ENCODE results near the gene MSX1. TPM values are rescaled to one million over a fixed set of nuclear protein-coding genes. Genes with fewer than 3 reads are reported as not detected.

The MSX1 gene
- total RNA-seq, 1 experiment from 2014 or later = 4.7 TPM

DNA sequence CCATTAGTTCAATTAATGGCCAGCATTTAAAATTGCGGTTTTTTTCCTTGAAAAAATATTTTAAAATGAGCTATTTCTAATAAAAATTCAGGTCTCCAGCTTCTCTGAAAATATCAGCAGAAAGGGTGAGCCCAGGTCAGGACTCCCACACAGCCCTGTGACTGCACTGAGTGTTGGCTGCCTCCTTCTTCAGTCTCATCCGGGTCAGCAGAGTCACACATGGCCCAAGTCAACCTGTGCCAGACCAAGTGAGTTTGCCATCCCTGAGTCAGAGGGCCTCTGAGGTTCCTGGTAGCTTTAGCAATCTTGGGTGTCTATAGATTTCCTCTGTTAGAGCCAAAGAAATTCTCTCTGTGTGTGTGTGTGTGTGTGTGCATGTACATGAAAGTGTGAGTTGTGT lies 22.1 kb upstream of the MSX1 start:
- no peak for TF ChIP-seq EZH2 (IDR thresholded peaks at IDR 0.05; ENCODE audit: borderline replicate concordance, low read depth, low read length, poor library complexity, severe bottlenecking)
- Histone ChIP-seq H3K27me3 (replicated peaks; ENCODE audit: insufficient read depth, low read depth, low read length, poor library complexity) (peaks cover 4% of the 10 kb centered on the region), H3K9me3 (ENCODE audit: low read depth, low read length, poor library complexity, severe bottlenecking) (no peaks in the 10 kb centered on the region), H3K4me3 (ENCODE audit: low read depth, low read length, poor library complexity, severe bottlenecking) (no peak overlapping the region), H3K36me3 (ENCODE audit: insufficient read depth, low read length, poor library complexity, severe bottlenecking) (no peaks in the 10 kb centered on the region), H3K27ac (ENCODE audit: low read depth, low read length, poor library complexity, severe bottlenecking) (no peak overlapping the region), H3K4me1 (ENCODE audit: insufficient read depth, low read length, poor library complexity, severe bottlenecking) (no peaks in the 10 kb centered on the region)
- ChIA-PET CTCF (no interaction called here), POLR2A (ENCODE audit: low non-redundant PET) (no interaction called here)
- no peak for DNase-seq (ENCODE audit: low spot score)
- BruUV-seq (replicated peaks) = no TSS peak
- intact Hi-C loops (cut with micrococcal nuclease; ENCODE audit: unreplicated experiment) = no loop called here

DNA sequence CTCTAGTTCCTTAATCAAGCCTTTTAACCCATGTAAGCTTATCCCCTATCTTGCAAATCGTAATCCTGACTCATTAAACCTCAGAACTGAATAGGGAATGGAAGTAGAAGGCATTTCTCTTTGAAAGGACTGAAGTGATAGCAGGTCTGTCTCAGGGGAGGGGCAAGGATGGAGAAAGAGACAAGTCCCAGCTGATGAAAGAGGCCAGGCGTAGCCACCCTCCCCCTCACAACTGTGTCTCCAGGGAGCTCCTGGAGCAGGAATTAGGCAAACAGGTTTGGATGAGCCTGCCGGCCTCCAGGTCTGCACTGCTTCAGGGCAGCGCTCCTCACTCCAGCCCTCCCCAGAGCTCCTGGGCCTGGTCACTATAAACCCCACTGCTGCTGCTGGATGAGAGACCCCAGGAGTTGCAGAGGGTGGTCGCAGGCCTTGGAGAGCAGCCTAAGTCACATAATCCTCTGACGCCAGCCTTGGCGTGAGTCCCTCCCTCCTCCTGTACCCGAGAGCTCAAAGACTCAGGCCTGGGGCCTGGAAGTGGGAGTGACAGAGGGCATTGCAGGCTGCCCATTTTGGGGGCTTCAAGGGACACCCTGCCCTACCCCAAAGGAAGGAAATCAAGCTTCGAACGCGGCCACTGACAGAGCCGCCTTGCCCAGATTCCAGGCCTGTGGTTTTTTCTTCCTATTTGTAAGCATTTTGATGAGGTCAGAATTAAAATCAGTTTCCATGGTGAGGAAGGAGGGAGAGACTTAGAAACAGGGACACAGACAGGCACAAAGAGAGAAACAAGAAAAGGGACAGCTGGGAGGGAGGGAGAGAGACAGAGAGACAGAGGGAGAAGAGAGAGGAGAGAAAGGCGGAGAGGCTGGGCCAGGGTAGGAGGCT lies 21.2 kb upstream of the MSX1 start:
- POLR2A ChIA-PET (ENCODE audit: low non-redundant PET) = no interaction called here
- DNase-seq (ENCODE audit: low spot score) = no peak
- no peak overlapping the region for H3K4me3 ChIP-seq (ENCODE audit: low read depth, low read length, poor library complexity, severe bottlenecking)
- H3K27ac ChIP-seq (ENCODE audit: low read depth, low read length, poor library complexity, severe bottlenecking) = no peak overlapping the region
- no peaks in the 10 kb centered on the region for H3K9me3 ChIP-seq (ENCODE audit: low read depth, low read length, poor library complexity, severe bottlenecking)
- no TSS peak for BruUV-seq (replicated peaks)
- CTCF ChIA-PET = no interaction called here
- no peaks in the 10 kb centered on the region for H3K36me3 ChIP-seq (ENCODE audit: insufficient read depth, low read length, poor library complexity, severe bottlenecking)
- no peak for TF ChIP-seq EZH2 (IDR thresholded peaks at IDR 0.05; ENCODE audit: borderline replicate concordance, low read depth, low read length, poor library complexity, severe bottlenecking)
- TF ChIP-seq, protein P1, sequence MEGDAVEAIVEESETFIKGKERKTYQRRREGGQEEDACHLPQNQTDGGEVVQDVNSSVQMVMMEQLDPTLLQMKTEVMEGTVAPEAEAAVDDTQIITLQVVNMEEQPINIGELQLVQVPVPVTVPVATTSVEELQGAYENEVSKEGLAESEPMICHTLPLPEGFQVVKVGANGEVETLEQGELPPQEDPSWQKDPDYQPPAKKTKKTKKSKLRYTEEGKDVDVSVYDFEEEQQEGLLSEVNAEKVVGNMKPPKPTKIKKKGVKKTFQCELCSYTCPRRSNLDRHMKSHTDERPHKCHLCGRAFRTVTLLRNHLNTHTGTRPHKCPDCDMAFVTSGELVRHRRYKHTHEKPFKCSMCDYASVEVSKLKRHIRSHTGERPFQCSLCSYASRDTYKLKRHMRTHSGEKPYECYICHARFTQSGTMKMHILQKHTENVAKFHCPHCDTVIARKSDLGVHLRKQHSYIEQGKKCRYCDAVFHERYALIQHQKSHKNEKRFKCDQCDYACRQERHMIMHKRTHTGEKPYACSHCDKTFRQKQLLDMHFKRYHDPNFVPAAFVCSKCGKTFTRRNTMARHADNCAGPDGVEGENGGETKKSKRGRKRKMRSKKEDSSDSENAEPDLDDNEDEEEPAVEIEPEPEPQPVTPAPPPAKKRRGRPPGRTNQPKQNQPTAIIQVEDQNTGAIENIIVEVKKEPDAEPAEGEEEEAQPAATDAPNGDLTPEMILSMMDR (conservative IDR thresholded peaks at IDR 0.05; ENCODE audit: low read depth, low read length) = no peak
- intact Hi-C loops (cut with micrococcal nuclease; ENCODE audit: unreplicated experiment) = no loop called here
- no peaks in the 10 kb centered on the region for H3K4me1 ChIP-seq (ENCODE audit: insufficient read depth, low read length, poor library complexity, severe bottlenecking)
- H3K27me3 ChIP-seq (replicated peaks; ENCODE audit: insufficient read depth, low read depth, low read length, poor library complexity) = no peaks in the 10 kb centered on the region

DNA sequence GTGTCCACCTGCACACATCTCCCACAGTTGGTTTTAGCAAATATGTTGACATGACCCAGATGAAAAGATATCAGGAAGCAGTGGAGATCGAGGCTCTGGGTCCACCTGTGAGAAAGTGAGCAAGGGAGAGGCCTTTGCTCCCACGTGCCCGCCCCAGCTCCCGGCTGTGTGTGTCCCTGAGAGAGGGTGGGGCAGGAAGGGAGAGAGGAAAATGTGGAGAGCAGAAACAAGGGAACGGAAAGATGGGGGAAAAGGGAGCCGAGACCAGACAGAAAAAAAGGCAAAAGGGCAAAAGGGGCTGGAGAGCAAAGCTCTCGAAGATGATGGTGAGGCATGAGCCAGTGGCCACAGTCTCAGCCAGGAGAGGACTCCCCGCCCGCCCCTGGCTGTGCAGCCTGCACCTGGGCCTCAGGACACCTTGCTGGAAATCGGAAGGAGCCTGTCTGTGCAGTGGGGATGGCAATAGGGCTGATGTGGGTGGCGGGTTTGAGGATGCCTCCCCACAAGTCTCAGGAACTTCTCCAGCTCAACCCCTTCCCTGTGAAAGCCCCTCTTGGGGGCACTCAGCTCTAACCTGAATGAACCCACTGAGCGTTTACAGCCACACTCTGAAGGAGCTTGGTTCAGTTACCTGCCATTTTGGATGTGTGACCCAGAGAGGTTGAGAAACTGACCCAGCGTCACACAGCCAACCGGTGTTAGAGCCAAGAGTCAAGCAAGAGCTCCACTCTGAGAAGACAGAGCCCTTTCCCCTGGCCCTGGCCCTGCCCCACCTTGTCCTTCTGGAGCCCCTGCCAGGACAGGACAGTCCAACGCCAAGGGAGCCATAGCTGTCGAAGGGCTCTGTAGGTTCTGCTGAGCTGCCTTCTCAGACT lies 20.3 kb upstream of the MSX1 start:
- H3K27ac ChIP-seq (ENCODE audit: low read depth, low read length, poor library complexity, severe bottlenecking) = no peak overlapping the region
- ChIA-PET CTCF (no interaction called here), POLR2A (ENCODE audit: low non-redundant PET) (no interaction called here)
- TF ChIP-seq, protein P1 (conservative IDR thresholded peaks at IDR 0.05; ENCODE audit: low read depth, low read length) = no peak
- no peak for TF ChIP-seq EZH2 (IDR thresholded peaks at IDR 0.05; ENCODE audit: borderline replicate concordance, low read depth, low read length, poor library complexity, severe bottlenecking)
- no peaks in the 10 kb centered on the region for H3K4me1 ChIP-seq (ENCODE audit: insufficient read depth, low read length, poor library complexity, severe bottlenecking)
- no peak for DNase-seq (ENCODE audit: low spot score)
- intact Hi-C loops (cut with micrococcal nuclease; ENCODE audit: unreplicated experiment) = no loop called here
- no peak overlapping the region for H3K4me3 ChIP-seq (ENCODE audit: low read depth, low read length, poor library complexity, severe bottlenecking)
- BruUV-seq (replicated peaks) = no TSS peak
- no peaks in the 10 kb centered on the region for H3K27me3 ChIP-seq (replicated peaks; ENCODE audit: insufficient read depth, low read depth, low read length, poor library complexity)
- no peaks in the 10 kb centered on the region for H3K9me3 ChIP-seq (ENCODE audit: low read depth, low read length, poor library complexity, severe bottlenecking)
- H3K36me3 ChIP-seq (ENCODE audit: insufficient read depth, low read length, poor library complexity, severe bottlenecking) = no peaks in the 10 kb centered on the region
